ENCODE data around the gene NPW.

Gene NPW

DNA sequence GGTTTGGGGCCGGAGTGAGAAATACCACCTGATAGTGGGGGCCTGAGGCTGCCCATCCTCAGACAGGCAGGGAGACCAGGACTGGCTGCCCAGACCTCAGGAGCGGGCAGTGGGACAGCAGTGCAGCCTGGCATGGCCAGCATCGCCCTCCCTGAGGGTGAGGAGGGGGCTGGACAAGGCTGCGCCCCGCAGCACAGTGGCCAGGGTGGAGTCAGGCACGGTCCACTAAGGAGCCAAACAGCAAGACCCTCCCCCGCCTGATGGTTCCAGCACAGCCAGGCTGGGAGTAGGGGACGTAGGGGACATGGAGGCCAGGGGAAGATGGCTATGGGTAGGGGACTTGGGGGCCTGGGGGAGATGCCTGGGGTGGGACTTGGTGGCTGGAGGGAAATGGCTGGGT is 13.3 kb upstream of the NPW start:
- Histone ChIP-seq H3K27ac (no peak overlapping the region), H3K36me3 (peaks cover 20% of the 10 kb centered on the region), H3K27me3 (peaks cover 6% of the 10 kb centered on the region), H3K4me3 (ENCODE audit: low read depth in 1 of 2, low read length in 1 of 2) (no peak overlapping the region), H3K9me3 (no peaks in the 10 kb centered on the region), H3K4me1 (ENCODE audit: control insufficient read depth in 1 of 2, insufficient read depth in 1 of 2, low read depth in 1 of 2, low read length in 1 of 2) (peaks cover 36 to 52% of the 10 kb centered on the region in 2 experiments)
- TF ChIP-seq, protein P1, sequence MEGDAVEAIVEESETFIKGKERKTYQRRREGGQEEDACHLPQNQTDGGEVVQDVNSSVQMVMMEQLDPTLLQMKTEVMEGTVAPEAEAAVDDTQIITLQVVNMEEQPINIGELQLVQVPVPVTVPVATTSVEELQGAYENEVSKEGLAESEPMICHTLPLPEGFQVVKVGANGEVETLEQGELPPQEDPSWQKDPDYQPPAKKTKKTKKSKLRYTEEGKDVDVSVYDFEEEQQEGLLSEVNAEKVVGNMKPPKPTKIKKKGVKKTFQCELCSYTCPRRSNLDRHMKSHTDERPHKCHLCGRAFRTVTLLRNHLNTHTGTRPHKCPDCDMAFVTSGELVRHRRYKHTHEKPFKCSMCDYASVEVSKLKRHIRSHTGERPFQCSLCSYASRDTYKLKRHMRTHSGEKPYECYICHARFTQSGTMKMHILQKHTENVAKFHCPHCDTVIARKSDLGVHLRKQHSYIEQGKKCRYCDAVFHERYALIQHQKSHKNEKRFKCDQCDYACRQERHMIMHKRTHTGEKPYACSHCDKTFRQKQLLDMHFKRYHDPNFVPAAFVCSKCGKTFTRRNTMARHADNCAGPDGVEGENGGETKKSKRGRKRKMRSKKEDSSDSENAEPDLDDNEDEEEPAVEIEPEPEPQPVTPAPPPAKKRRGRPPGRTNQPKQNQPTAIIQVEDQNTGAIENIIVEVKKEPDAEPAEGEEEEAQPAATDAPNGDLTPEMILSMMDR (IDR thresholded peaks at IDR 0.05) = no peak

GRCh38 chr16:2007081-2007836 is 12.3 kb upstream of the NPW start:
- no peaks in the 10 kb centered on the region for H3K9me3 ChIP-seq
- no peak overlapping the region for H3K27ac ChIP-seq
- peaks cover 6% of the 10 kb centered on the region for H3K27me3 ChIP-seq
- H3K4me1 ChIP-seq (ENCODE audit: control insufficient read depth in 1 of 2, insufficient read depth in 1 of 2, low read depth in 1 of 2, low read length in 1 of 2) = peaks cover 36 to 52% of the 10 kb centered on the region in 2 experiments
- TF ChIP-seq, protein P1 (IDR thresholded peaks at IDR 0.05) = no peak
- no peak overlapping the region for H3K4me3 ChIP-seq (ENCODE audit: low read depth in 1 of 2, low read length in 1 of 2)
- H3K36me3 ChIP-seq = peaks cover 11% of the 10 kb centered on the region

DNA sequence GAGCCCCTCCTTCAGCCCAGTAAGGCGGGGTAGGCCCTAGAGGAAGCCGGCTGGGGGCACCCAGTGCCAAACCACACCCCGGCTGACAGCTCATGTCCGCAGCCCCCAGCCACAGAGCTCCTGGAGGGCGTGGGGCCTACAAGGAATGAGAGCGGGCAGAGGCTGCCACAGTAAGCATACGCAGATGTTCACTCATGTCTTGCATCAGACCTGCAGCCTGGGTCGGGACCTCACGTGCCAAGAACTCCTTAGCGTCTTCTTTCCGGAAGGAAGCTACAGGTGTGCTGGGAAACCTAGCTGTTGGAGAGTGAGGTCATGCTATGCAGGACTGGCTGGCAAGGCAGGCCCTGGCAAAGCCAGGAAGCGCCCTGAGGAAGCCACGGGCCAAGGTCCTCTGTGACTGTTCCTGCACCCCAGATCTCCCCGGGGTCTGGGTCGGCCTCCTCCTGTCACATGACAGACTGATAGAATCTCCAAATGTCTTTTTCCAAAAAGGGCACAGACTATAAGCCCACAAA is 11.5 kb upstream of the NPW start:
- no peaks in the 10 kb centered on the region for H3K9me3 ChIP-seq
- peaks cover 6% of the 10 kb centered on the region for H3K27me3 ChIP-seq
- H3K27ac ChIP-seq = no peak overlapping the region
- H3K36me3 ChIP-seq = peaks cover 3% of the 10 kb centered on the region
- TF ChIP-seq, protein P1 (IDR thresholded peaks at IDR 0.05) = no peak
- H3K4me3 ChIP-seq (ENCODE audit: low read depth in 1 of 2, low read length in 1 of 2) = peak overlapping the region in 1 of 2 experiments; percentile 77
- H3K4me1 ChIP-seq (ENCODE audit: control insufficient read depth in 1 of 2, insufficient read depth in 1 of 2, low read depth in 1 of 2, low read length in 1 of 2) = peaks cover 36 to 52% of the 10 kb centered on the region in 2 experiments

GRCh38 chr16:2008631-2009163 is 10.9 kb upstream of the NPW start:
- Histone ChIP-seq H3K36me3 (no peaks in the 10 kb centered on the region), H3K9me3 (no peaks in the 10 kb centered on the region), H3K27ac (peak overlapping the region; percentile 72), H3K4me3 (ENCODE audit: low read depth in 1 of 2, low read length in 1 of 2) (peak overlapping the region; percentile 77 to 82), H3K27me3 (peaks cover 6% of the 10 kb centered on the region), H3K4me1 (ENCODE audit: control insufficient read depth in 1 of 2, insufficient read depth in 1 of 2, low read depth in 1 of 2, low read length in 1 of 2) (peaks cover 36 to 49% of the 10 kb centered on the region in 2 experiments)
- TF ChIP-seq, protein P1 (IDR thresholded peaks at IDR 0.05) = no peak

DNA sequence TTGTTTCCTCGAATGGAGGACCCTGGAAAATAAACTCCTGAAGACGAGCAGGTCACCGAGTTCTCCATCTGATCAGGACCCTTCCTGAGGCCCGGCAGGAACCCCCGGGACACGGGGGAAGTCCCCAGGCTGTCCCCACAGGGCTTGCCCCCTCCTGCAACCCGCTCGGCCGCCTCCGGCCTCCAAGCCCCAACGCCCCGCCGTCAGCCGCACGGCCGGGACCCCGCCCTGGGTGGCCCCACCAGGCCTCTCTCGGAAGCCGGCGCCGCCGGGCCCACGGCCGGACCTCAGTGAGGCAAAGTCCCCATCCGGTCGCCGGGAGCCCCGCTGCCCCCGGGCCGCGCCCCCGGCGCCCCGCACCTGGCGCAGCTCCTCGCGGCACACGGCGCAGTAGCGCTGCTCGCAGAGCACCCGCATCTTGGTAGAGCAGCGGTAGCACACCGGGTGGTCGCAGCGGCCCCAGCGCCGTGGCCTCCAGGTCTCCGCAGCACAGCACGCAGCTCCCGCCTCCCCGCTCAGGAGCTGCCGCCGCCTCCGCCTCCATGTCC is 10.3 kb upstream of the NPW start:
- peak overlapping the region; percentile 77 to 82 for H3K4me3 ChIP-seq (ENCODE audit: low read depth in 1 of 2, low read length in 1 of 2)
- H3K9me3 ChIP-seq = no peaks in the 10 kb centered on the region
- H3K27ac ChIP-seq = peak overlapping the region; percentile 72
- TF ChIP-seq, protein P1 (IDR thresholded peaks at IDR 0.05) = no peak
- peaks cover 6% of the 10 kb centered on the region for H3K27me3 ChIP-seq
- H3K4me1 ChIP-seq (ENCODE audit: control insufficient read depth in 1 of 2, insufficient read depth in 1 of 2, low read depth in 1 of 2, low read length in 1 of 2) = peaks cover 31 to 44% of the 10 kb centered on the region in 2 experiments
- H3K36me3 ChIP-seq = no peaks in the 10 kb centered on the region

Measured in neutrophil (primary cell).